ENCODE data around the gene VRK2. TPM values are rescaled to one million over a fixed set of nuclear protein-coding genes. Genes with fewer than 3 reads are reported as not detected.
A peak's percentile ranks its signal among the peaks of the same experiment; 100 is the strongest.
"Not testable (repeated sequence)": the region's sequence is repeated elsewhere in the genome, so short reads cannot be mapped to it uniquely, and the experiment has no call there.

VRK2 gene
- total RNA-seq, 2 donors from 2014 or later: 18.1 to 19.2 TPM

DNA sequence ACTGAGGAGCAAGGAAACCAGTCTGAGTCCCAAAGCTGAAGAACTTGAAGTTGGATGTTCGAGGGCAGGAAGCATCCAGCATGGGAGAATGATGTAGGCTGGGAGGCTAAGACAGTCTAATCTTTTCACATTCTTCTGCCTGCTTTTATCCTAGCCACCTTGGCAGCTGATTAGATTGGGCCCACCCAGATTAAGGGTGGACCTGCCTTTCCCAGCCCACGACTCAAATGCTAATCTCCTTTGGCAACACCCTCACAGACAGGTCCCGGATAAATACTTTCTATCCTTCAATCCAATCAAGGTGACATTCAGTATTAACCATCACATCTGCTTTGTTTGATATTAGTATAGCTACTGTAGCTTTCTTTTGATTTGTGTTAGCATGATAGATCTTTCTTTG lies 27.1 kb downstream of the VRK2 start:
- WGBS: 99% methylated on average over 3 of the region's 3 CpGs
- Histone ChIP-seq H3K27ac (no peak overlapping the region), H3K36me3 (no peaks in the 10 kb centered on the region), H3K4me1 (replicated peaks) (no peaks in the 10 kb centered on the region), H3K27me3 (replicated peaks; ENCODE audit: insufficient read depth) (no peaks in the 10 kb centered on the region), H3K4me3 (no peak overlapping the region), H3K9me3 (no peaks in the 10 kb centered on the region)
- TF ChIP-seq, protein P1, sequence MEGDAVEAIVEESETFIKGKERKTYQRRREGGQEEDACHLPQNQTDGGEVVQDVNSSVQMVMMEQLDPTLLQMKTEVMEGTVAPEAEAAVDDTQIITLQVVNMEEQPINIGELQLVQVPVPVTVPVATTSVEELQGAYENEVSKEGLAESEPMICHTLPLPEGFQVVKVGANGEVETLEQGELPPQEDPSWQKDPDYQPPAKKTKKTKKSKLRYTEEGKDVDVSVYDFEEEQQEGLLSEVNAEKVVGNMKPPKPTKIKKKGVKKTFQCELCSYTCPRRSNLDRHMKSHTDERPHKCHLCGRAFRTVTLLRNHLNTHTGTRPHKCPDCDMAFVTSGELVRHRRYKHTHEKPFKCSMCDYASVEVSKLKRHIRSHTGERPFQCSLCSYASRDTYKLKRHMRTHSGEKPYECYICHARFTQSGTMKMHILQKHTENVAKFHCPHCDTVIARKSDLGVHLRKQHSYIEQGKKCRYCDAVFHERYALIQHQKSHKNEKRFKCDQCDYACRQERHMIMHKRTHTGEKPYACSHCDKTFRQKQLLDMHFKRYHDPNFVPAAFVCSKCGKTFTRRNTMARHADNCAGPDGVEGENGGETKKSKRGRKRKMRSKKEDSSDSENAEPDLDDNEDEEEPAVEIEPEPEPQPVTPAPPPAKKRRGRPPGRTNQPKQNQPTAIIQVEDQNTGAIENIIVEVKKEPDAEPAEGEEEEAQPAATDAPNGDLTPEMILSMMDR (IDR thresholded peaks at IDR 0.05): no peak
- no peak for TF ChIP-seq POLR2AphosphoS5 (IDR thresholded peaks at IDR 0.05)
- no peak for TF ChIP-seq POLR2A (IDR thresholded peaks at IDR 0.05)
- intact Hi-C loops (cut with DNase I): no loop called here
- no peak for DNase-seq (ENCODE audit: low spot score)

DNA sequence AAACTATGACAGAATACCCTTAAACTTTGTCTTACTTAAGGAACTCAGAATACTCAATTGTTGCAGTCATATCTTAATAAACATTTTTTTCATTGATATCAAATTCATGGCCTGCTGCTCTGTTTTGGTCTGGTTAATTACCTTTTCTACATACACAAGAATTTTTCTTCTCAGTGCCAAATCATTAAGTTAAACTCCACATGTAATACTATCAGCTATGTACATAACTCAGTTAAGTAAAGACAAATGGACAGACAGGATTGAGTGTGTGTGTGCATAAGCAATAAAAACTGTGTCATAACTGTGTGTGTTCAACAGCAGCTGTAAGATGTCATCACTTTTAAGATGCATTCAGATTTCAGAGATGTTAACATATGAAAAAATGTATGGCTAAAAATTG lies 34.4 kb downstream of the VRK2 start:
- H3K4me3 ChIP-seq: no peak overlapping the region
- peak; percentile 10 for DNase-seq (ENCODE audit: low spot score)
- H3K36me3 ChIP-seq: no peaks in the 10 kb centered on the region
- TF ChIP-seq POLR2A (IDR thresholded peaks at IDR 0.05) (no peak), POLR2AphosphoS5 (IDR thresholded peaks at IDR 0.05) (peak; percentile 83)
- TF ChIP-seq, protein P1 (IDR thresholded peaks at IDR 0.05): no peak
- no peaks in the 10 kb centered on the region for H3K27me3 ChIP-seq (replicated peaks; ENCODE audit: insufficient read depth)
- no peak overlapping the region for H3K27ac ChIP-seq
- intact Hi-C loops (cut with DNase I): no loop called here
- no peaks in the 10 kb centered on the region for H3K4me1 ChIP-seq (replicated peaks)
- H3K9me3 ChIP-seq: no peaks in the 10 kb centered on the region

DNA sequence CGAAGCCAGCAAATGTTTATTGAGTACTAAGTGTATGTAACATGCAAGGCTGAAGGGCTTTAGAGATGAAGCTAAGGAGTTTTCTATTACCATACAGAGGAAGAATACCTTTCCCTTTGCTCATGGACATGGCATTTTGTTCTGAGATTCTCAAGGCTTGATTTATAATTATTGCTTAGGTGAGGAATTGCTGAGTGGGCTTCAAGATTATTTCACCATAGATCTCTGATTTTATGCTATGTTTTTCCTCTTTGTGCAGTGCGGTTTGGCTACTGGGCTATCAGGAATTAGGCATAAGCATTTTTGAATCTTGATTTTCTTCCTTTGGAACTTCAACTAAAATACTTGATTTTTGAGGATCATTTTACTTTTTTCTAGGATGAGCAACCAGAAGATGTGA lies 42.5 kb downstream of the VRK2 start:
- Histone ChIP-seq H3K4me1 (replicated peaks) (no peaks in the 10 kb centered on the region), H3K9me3 (no peaks in the 10 kb centered on the region), H3K36me3 (no peaks in the 10 kb centered on the region), H3K27me3 (replicated peaks; ENCODE audit: insufficient read depth) (no peaks in the 10 kb centered on the region), H3K27ac (no peak overlapping the region), H3K4me3 (no peak overlapping the region)
- WGBS: 91% methylated on average over 2 of the region's 2 CpGs
- DNase-seq (ENCODE audit: low spot score): no peak
- TF ChIP-seq POLR2AphosphoS5 (IDR thresholded peaks at IDR 0.05) (no peak), POLR2A (IDR thresholded peaks at IDR 0.05) (no peak)
- TF ChIP-seq, protein P1 (IDR thresholded peaks at IDR 0.05): no peak
- intact Hi-C loops (cut with DNase I): no loop called here

DNA sequence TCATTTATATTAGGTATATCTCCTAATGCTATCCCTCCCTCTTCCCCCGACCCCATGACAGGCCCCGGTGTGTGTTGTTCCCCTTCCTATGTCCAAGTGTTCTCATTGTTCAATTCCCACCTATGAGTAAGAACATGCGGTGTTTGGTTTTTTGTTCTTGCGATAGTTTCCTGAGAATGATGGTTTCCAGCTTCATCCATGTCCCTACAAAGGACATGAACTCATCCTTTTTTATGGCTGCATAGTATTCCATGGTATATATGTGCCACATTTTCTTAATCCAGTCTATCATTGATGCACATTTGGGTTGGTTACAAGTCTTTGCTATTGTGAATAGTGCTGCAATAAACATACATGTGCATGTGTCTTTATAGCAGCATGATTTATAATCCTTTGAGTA lies 46.2 kb downstream of the VRK2 start:
- H3K27me3 ChIP-seq (replicated peaks; ENCODE audit: insufficient read depth); DNase-seq (ENCODE audit: low spot score); H3K36me3 ChIP-seq; H3K4me1 ChIP-seq (replicated peaks); intact Hi-C loops (cut with DNase I); H3K4me3 ChIP-seq; H3K9me3 ChIP-seq; H3K27ac ChIP-seq: not testable (repeated sequence)
- WGBS: 97% methylated on average over 4 of the region's 4 CpGs

DNA sequence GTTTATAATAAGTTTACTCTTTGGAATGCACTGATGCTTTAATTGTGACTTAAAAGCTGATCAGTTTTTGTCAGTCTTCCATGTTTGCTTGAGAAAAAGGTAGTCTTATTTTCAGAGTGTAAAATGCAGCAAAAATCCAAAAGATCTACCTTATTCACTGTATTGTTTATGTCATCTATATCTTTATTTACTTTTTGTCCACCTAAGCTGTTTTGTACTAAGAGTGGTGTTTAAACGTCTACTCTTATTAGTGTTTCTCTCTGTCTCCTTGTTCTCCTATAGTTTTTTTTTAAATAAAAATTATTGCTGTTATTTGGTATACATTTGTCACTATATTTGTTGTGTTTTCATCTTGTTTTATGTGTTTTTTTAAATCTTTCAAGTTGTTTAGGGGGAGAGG lies 50.4 kb downstream of the VRK2 start:
- H3K27ac ChIP-seq: no peak overlapping the region
- H3K27me3 ChIP-seq (replicated peaks; ENCODE audit: insufficient read depth): no peaks in the 10 kb centered on the region
- TF ChIP-seq POLR2AphosphoS5 (IDR thresholded peaks at IDR 0.05) (no peak), POLR2A (IDR thresholded peaks at IDR 0.05) (no peak)
- TF ChIP-seq, protein P1 (IDR thresholded peaks at IDR 0.05): no peak
- WGBS: 70% methylated on average over 1 of the region's 1 CpG
- no peak for DNase-seq (ENCODE audit: low spot score)
- H3K36me3 ChIP-seq: no peaks in the 10 kb centered on the region
- intact Hi-C loops (cut with DNase I): no loop called here
- no peak overlapping the region for H3K4me3 ChIP-seq
- no peaks in the 10 kb centered on the region for H3K4me1 ChIP-seq (replicated peaks)
- no peaks in the 10 kb centered on the region for H3K9me3 ChIP-seq
